ENCODE results near the gene TSPAN9. TPM values are rescaled to one million over a fixed set of nuclear protein-coding genes. Genes with fewer than 3 reads are reported as not detected.

TSPAN9 gene
- total RNA-seq, 1 donor from 2014 or later = 0.48 TPM

GRCh38 chr12:3117591-3118015, 40.4 kb downstream of the TSPAN9 start:
- Mint-ChIP-seq H3K36me3 (ENCODE audit: low read depth) (no peaks in the 10 kb centered on the region), H3K27ac (no peak overlapping the region), H3K9me3 (no peaks in the 10 kb centered on the region), H3K4me1 (ENCODE audit: low read depth) (no peaks in the 10 kb centered on the region), H3K4me3 (ENCODE audit: low read depth) (no peak overlapping the region), H3K27me3 (ENCODE audit: low read depth) (peaks cover 33% of the 10 kb centered on the region)
- intact Hi-C loops (cut with micrococcal nuclease) = no loop called here
- no peak for DNase-seq (ENCODE audit: low spot score)

GRCh38 chr12:3119192-3119755, 42.1 kb downstream of the TSPAN9 start:
- Mint-ChIP-seq H3K9me3 (no peaks in the 10 kb centered on the region), H3K4me1 (ENCODE audit: low read depth) (no peaks in the 10 kb centered on the region), H3K27ac (no peak overlapping the region), H3K27me3 (ENCODE audit: low read depth) (peaks cover 36% of the 10 kb centered on the region), H3K36me3 (ENCODE audit: low read depth) (no peaks in the 10 kb centered on the region), H3K4me3 (ENCODE audit: low read depth) (no peak overlapping the region)
- no peak for DNase-seq (ENCODE audit: low spot score)
- intact Hi-C loops (cut with micrococcal nuclease) = no loop called here

DNA sequence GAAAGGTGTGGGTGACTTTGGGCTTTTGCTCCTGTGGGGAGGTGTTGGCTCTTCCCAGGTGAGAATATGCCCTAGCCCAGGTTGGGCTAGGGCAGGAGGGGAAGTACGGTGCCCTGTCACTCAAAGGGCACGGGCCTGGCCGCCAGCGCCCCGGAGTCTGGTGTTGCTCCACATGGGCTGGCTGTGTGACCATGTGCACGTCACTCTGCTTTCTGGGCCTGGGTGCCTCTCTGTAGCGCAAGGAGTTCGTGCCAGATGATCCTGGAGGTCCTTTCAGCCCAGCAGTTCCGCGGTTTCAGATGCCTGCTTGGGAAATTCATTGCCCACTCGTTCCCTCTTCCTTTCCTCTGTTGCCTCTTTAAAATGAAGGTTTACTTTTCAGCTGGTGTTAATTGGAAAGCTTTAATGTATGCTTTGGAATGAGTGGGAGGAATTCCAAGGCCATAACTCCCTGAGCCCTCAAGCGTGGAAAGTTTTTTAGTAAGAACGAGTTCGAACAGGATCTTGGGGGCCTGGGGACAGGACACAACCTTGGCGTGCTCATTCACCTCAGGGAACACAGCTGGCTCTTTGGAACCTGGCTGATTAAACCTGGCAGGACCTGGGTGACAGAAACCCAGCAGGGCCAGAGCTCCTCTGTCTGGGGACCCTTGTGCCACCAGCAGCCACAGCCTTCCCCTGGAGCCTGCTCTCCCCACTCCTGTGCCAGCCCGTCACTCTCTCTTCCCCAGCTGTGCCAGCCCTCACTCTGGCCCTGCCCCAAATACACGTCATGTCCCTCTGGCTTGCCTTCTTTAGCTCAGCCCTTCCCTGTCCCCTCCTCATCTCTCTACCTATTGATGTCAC, 42.8 kb downstream of the TSPAN9 start:
- intact Hi-C loops (cut with micrococcal nuclease) = no loop called here
- Mint-ChIP-seq H3K36me3 (ENCODE audit: low read depth) (no peaks in the 10 kb centered on the region), H3K4me1 (ENCODE audit: low read depth) (no peaks in the 10 kb centered on the region), H3K27ac (no peak overlapping the region), H3K9me3 (no peaks in the 10 kb centered on the region), H3K27me3 (ENCODE audit: low read depth) (peaks cover 34% of the 10 kb centered on the region), H3K4me3 (ENCODE audit: low read depth) (no peak overlapping the region)
- DNase-seq (ENCODE audit: low spot score) = no peak

GRCh38 chr12:3120701-3121100, 43.5 kb downstream of the TSPAN9 start:
- intact Hi-C loops (cut with micrococcal nuclease) = no loop called here
- H3K36me3 Mint-ChIP-seq (ENCODE audit: low read depth) = no peaks in the 10 kb centered on the region
- no peaks in the 10 kb centered on the region for H3K9me3 Mint-ChIP-seq
- H3K4me1 Mint-ChIP-seq (ENCODE audit: low read depth) = no peaks in the 10 kb centered on the region
- no peak overlapping the region for H3K4me3 Mint-ChIP-seq (ENCODE audit: low read depth)
- H3K27me3 Mint-ChIP-seq (ENCODE audit: low read depth) = peaks cover 33% of the 10 kb centered on the region
- H3K27ac Mint-ChIP-seq = no peak overlapping the region
- no peak for DNase-seq (ENCODE audit: low spot score)

- H3K27me3 Mint-ChIP-seq (ENCODE audit: low read depth) = peaks cover 35% of the 10 kb centered on the region
- no peaks in the 10 kb centered on the region for H3K36me3 Mint-ChIP-seq (ENCODE audit: low read depth)
- H3K4me1 Mint-ChIP-seq (ENCODE audit: low read depth) = no peaks in the 10 kb centered on the region
- intact Hi-C loops (cut with micrococcal nuclease) = no loop called here
- no peak overlapping the region for H3K27ac Mint-ChIP-seq
- DNase-seq (ENCODE audit: low spot score) = no peak
- H3K9me3 Mint-ChIP-seq = no peaks in the 10 kb centered on the region
- no peak overlapping the region for H3K4me3 Mint-ChIP-seq (ENCODE audit: low read depth)
Observed at GRCh38 chr12:3122841-3123678, 45.9 kb downstream of the TSPAN9 start.

GRCh38 chr12:3123729-3124128, 46.5 kb downstream of the TSPAN9 start:
- Mint-ChIP-seq H3K9me3 (no peaks in the 10 kb centered on the region), H3K27ac (no peak overlapping the region), H3K4me3 (ENCODE audit: low read depth) (no peak overlapping the region), H3K36me3 (ENCODE audit: low read depth) (no peaks in the 10 kb centered on the region), H3K4me1 (ENCODE audit: low read depth) (no peaks in the 10 kb centered on the region), H3K27me3 (ENCODE audit: low read depth) (peaks cover 36% of the 10 kb centered on the region)
- no peak for DNase-seq (ENCODE audit: low spot score)
- intact Hi-C loops (cut with micrococcal nuclease) = no loop called here

DNA sequence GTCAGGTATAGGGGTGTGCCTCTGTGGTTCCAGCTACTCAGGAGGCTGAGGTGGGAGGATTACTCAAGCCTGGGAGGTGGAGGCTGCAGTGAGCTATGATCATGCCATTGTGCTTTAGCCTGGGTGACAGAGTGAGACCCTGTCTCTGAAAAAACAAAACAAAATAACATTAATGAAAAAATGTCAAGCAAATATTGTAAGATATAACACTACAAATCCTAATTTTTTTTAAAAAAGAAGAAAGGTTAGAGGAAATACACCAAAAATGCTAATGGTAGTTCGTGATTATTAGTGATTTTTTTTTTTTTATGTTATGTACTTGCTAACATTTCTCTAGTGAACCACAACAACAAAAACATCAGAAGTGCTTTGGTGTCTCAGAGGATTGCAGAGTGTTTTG, 47.7 kb downstream of the TSPAN9 start:
- DNase-seq (ENCODE audit: low spot score) = no peak
- Mint-ChIP-seq H3K36me3 (ENCODE audit: low read depth) (no peaks in the 10 kb centered on the region), H3K27me3 (ENCODE audit: low read depth) (peaks cover 45% of the 10 kb centered on the region), H3K4me3 (ENCODE audit: low read depth) (no peak overlapping the region), H3K27ac (no peak overlapping the region), H3K4me1 (ENCODE audit: low read depth) (peaks cover 10% of the 10 kb centered on the region), H3K9me3 (peaks cover 5% of the 10 kb centered on the region)
- intact Hi-C loops (cut with micrococcal nuclease) = no loop called here

GRCh38 chr12:3125674-3126073, 48.5 kb downstream of the TSPAN9 start:
- Mint-ChIP-seq H3K4me3 (ENCODE audit: low read depth) (no peak overlapping the region), H3K27ac (no peak overlapping the region), H3K9me3 (peaks cover 5% of the 10 kb centered on the region), H3K27me3 (ENCODE audit: low read depth) (peaks cover 46% of the 10 kb centered on the region), H3K4me1 (ENCODE audit: low read depth) (peaks cover 14% of the 10 kb centered on the region), H3K36me3 (ENCODE audit: low read depth) (no peaks in the 10 kb centered on the region)
- no peak for DNase-seq (ENCODE audit: low spot score)
- intact Hi-C loops (cut with micrococcal nuclease) = no loop called here

DNA sequence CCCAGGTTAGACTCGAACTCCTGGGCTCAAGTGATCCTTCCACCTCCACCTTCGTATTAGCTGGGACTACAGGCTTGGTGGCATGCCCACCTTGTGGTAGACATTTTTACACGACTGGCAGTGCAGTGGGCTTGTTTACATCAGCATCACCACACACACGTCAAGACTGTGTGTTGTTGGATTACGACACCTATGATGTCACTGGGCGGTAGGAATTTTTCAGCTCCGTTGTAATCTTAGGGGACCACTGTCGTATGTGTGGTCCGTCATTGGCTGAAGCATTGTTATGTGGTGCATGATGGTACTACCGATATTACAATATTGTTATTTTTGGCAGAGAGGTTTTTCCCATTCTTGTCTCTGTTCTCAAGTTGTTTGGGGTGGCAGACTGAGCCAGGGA, 50.7 kb downstream of the TSPAN9 start:
- no peak for DNase-seq (ENCODE audit: low spot score)
- Mint-ChIP-seq H3K4me1 (ENCODE audit: low read depth) (peaks cover 14% of the 10 kb centered on the region), H3K9me3 (peaks cover 5% of the 10 kb centered on the region), H3K36me3 (ENCODE audit: low read depth) (no peaks in the 10 kb centered on the region), H3K27ac (no peak overlapping the region), H3K4me3 (ENCODE audit: low read depth) (no peak overlapping the region), H3K27me3 (ENCODE audit: low read depth) (peaks cover 60% of the 10 kb centered on the region)
- intact Hi-C loops (cut with micrococcal nuclease) = no loop called here

- H3K36me3 Mint-ChIP-seq (ENCODE audit: low read depth) = no peaks in the 10 kb centered on the region
- no peak overlapping the region for H3K27ac Mint-ChIP-seq
- H3K27me3 Mint-ChIP-seq (ENCODE audit: low read depth) = peaks cover 57% of the 10 kb centered on the region
- peaks cover 5% of the 10 kb centered on the region for H3K9me3 Mint-ChIP-seq
- H3K4me1 Mint-ChIP-seq (ENCODE audit: low read depth) = peaks cover 14% of the 10 kb centered on the region
- DNase-seq (ENCODE audit: low spot score) = no peak
- no peak overlapping the region for H3K4me3 Mint-ChIP-seq (ENCODE audit: low read depth)
- intact Hi-C loops (cut with micrococcal nuclease) = no loop called here
Observed at GRCh38 chr12:3128498-3129293, 51.5 kb downstream of the TSPAN9 start.

DNA sequence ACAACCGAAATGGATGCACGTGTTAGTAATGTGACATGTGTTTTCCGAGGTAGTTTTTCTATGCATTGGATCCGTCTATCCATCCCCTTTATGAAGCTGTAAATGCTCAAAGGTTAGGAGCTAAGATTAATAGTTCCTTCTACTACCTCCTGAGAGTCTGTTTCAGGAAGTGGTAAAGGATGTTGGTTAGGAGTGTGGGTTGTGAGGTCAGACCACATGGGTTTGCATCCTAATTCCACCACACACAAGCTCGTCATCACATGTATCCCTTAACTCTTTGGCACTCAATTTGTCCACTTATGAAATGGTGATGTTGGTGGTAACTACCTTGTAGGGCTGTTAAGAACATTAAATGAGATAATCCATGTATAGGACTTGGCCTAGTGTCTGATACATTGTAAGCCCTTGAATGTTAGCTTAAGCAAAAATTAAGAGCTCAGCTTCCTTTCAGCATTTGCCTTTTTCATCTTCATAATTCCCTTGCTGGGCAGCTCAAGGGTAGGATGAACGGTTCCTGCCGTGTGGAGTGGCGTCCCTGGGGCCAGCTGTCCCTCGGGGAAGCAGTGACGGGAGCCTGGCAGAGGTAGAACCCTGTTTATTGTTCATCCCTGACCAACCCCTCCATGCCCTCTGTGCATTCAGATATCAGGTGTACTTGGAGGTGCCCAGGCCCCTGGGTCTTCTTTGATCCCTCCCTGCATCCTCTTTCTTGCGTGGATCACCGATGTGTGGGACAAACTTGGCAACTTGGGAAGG, 52.3 kb downstream of the TSPAN9 start:
- intact Hi-C loops (cut with micrococcal nuclease) = no loop called here
- H3K36me3 Mint-ChIP-seq (ENCODE audit: low read depth) = no peaks in the 10 kb centered on the region
- H3K4me3 Mint-ChIP-seq (ENCODE audit: low read depth) = no peak overlapping the region
- peaks cover 14% of the 10 kb centered on the region for H3K4me1 Mint-ChIP-seq (ENCODE audit: low read depth)
- peaks cover 5% of the 10 kb centered on the region for H3K9me3 Mint-ChIP-seq
- H3K27ac Mint-ChIP-seq = no peak overlapping the region
- peak; percentile 12 for DNase-seq (ENCODE audit: low spot score)
- peaks cover 58% of the 10 kb centered on the region for H3K27me3 Mint-ChIP-seq (ENCODE audit: low read depth)
